ENCODE measurements around the gene LMF1. TPM values are rescaled to one million over a fixed set of nuclear protein-coding genes. Genes with fewer than 3 reads are reported as not detected.

LMF1 gene
- 11.9 and 29.4 TPM in 2 replicates for total RNA-seq (ENCODE audit: low replicate concordance)

GRCh38 chr16:970766-971581, at the start of gene LMF1:
TSS of gene LMF1 (minus strand) at chr16:970984. CDS start at chr16:970980, 4 bp downstream.
- peak; percentile 87 for DNase-seq (ENCODE audit: low read depth)
- peak within 1 kb of the TSS; percentile 79 for H3K4me3 ChIP-seq (ENCODE audit: low read depth, low read length)
- no peak for TF ChIP-seq CTCF (IDR thresholded peaks at IDR 0.05; ENCODE audit: insufficient read depth, low read length)

GRCh38 chr16:1020091-1020399, 49.3 kb upstream of the LMF1 start:
- peak overlapping the region; percentile 33 for H3K4me3 ChIP-seq (ENCODE audit: low read depth, low read length)
- DNase-seq (ENCODE audit: low read depth), result no peak

GRCh38 chr16:1019231-1020090, 48.7 kb upstream of the LMF1 start:
- H3K4me3 ChIP-seq (ENCODE audit: low read depth, low read length), result peak overlapping the region; percentile 33
- no peak for TF ChIP-seq CTCF (IDR thresholded peaks at IDR 0.05; ENCODE audit: insufficient read depth, low read length)
- DNase-seq (ENCODE audit: low read depth), result peak; percentile 52

More at GRCh38 chr16:1020091-1020399, 49.3 kb upstream of the LMF1 start:
- no peak for TF ChIP-seq CTCF (IDR thresholded peaks at IDR 0.05; ENCODE audit: insufficient read depth, low read length)

GRCh38 chr16:1018447-1019198, 47.8 kb upstream of the LMF1 start:
- H3K4me3 ChIP-seq (ENCODE audit: low read depth, low read length), result no peak overlapping the region
- DNase-seq (ENCODE audit: low read depth), result no peak
- no peak for TF ChIP-seq CTCF (IDR thresholded peaks at IDR 0.05; ENCODE audit: insufficient read depth, low read length)

GRCh38 chr16:1014771-1015495, 44.1 kb upstream of the LMF1 start:
- no peak overlapping the region for H3K4me3 ChIP-seq (ENCODE audit: low read depth, low read length)
- peak; percentile 11 for DNase-seq (ENCODE audit: low read depth)

More at GRCh38 chr16:1014771-1015495, 44.1 kb upstream of the LMF1 start:
- no peak for TF ChIP-seq CTCF (IDR thresholded peaks at IDR 0.05; ENCODE audit: insufficient read depth, low read length)
